ENCODE measurements around the gene GBP4. TPM values are rescaled to one million over a fixed set of nuclear protein-coding genes. Genes with fewer than 3 reads are reported as not detected.

The GBP4 gene
- total RNA-seq, 1 donor from 2014 or later: 8.8 TPM

GRCh38 chr1:89175601-89176256 lies 23.0 kb downstream of the GBP4 start, which contains the start of gene GBP7:
GBP7 (minus strand) TSS chr1:89176003; CDS start chr1:89171935, 4,068 bp downstream.
- DNase-seq: no peak
- intact Hi-C loops (cut with micrococcal nuclease): no loop called here
- ATAC-seq: no peak

GRCh38 chr1:89174491-89174890 lies 24.3 kb downstream of the GBP4 start:
- DNase-seq: no peak
- intact Hi-C loops (cut with micrococcal nuclease): no loop called here
- no peak for ATAC-seq

- ATAC-seq: no peak
- DNase-seq: no peak
- intact Hi-C loops (cut with micrococcal nuclease): no loop called here
Observed at GRCh38 chr1:89172468-89173143, 26.1 kb downstream of the GBP4 start.

GRCh38 chr1:89171067-89171438 lies 27.7 kb downstream of the GBP4 start:
- ATAC-seq: no peak
- intact Hi-C loops (cut with micrococcal nuclease): no loop called here
- no peak for DNase-seq

DNA sequence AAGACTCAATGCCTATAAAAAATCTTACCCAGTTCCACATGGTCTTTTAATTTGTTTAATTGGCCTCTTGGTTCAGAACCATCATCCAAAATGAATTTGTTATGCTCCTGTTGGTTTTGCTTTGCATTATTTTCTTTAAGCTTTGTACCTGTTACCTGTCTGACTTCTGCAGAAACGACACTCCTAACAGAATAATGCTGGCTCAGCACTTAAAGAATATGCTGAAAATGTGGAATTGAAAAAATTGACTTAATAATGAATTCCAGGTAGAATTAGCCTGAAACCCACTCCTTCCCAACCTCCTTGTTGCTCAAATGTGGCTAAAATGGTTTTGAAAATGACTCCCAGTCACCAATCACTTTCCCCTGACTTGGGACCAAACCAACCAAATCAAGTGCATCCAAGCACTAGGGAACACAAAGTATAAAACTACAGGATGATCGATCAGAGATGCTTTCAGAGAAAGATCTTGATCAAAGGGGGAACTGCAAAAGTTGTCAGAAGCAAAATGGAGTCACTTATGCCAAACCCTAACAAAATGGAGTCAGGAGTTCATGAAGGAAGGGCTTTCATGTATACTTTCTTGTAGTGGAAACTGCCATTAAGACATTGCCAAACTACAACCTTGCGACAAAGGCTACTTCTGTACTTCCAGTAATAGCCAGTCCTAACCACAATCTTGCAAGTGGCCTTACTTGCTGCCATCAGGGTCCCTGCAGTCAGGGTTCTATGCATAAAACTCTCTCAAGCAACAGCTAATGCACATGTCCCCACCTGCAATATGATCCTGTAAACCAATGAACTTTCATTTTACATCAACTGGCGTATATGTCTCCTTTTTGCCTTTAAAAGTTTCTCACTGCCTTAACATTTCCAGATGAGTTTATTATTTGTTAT lies 28.3 kb downstream of the GBP4 start:
- ATAC-seq (no peak), DNase-seq (no peak)
- intact Hi-C loops (cut with micrococcal nuclease): no loop called here

DNA sequence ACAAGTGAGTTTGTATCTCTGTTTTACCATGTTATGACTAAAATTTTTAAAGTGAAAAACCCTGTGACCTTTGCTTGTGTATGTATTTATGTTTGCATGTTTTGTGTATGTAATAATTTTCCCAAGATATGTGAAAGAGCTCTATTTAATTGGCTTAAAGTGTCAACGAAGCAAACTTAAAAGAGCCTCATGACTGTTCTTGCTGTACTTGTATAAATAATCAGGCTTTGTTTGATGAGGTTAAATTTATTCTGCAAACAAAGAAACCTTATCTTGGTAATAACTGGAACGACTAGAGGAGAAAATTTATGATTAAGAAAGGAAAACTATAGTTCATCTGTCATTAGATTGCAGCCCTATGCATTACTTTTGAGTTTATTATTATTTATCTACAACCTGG lies 29.6 kb downstream of the GBP4 start:
- ATAC-seq (no peak), DNase-seq (no peak)
- intact Hi-C loops (cut with micrococcal nuclease): no loop called here

DNA sequence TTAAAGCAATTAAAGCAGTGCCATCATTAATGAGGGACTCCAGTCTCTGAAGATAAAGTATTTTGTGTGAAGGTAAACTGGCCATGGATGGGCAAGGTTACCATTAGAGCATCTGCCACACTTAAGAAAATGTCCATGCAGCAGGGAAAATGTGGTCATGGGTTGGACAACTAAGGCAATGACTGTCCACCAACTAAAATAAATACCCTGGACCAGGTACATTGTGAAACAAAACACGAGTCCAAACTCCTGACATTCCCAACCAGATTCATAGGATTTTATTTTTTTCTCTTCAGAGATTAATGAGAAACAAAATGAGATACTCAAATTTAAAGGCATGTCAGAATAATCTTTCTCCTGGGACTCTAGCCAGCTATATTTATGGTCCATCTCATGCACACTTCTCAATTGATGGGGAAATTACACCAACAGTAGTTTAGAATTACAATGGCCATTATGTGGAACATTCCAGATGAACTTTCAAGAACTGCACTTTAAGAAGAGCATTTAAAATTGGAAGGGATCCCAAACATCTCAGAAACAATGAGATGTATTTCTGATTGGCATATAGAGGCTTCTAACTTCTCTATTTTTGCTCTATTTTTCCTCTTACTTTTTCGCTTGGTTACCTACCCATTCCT lies 31.0 kb downstream of the GBP4 start:
- no peak for ATAC-seq
- intact Hi-C loops (cut with micrococcal nuclease): no loop called here
- no peak for DNase-seq

GRCh38 chr1:89166705-89167104 lies 32.0 kb downstream of the GBP4 start:
- DNase-seq (no peak), ATAC-seq (no peak)
- intact Hi-C loops (cut with micrococcal nuclease): no loop called here

DNA sequence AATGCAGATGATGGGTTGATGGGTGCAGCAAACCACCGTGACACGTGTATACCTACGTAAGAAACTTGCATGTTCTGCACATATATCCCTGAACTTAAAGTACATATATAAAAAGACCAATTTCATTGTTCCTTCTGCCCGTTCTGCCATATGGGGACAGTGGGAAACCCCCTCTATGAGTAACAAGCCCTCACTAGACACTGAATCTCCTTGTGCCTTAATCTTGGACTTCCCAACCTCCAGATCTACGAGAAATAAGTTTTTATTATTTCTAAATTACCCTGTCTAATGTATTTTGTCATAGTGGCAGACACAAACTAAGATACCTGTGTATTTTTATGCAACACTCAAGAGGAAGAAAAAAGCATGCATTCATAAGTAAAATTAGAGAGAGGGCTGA lies 32.9 kb downstream of the GBP4 start:
- ATAC-seq: no peak
- DNase-seq: no peak
- intact Hi-C loops (cut with micrococcal nuclease): no loop called here

GRCh38 chr1:89151047-89151446 lies 47.7 kb downstream of the GBP4 start:
- intact Hi-C loops (cut with micrococcal nuclease): no loop called here
- ATAC-seq (no peak), DNase-seq (no peak)

DNA sequence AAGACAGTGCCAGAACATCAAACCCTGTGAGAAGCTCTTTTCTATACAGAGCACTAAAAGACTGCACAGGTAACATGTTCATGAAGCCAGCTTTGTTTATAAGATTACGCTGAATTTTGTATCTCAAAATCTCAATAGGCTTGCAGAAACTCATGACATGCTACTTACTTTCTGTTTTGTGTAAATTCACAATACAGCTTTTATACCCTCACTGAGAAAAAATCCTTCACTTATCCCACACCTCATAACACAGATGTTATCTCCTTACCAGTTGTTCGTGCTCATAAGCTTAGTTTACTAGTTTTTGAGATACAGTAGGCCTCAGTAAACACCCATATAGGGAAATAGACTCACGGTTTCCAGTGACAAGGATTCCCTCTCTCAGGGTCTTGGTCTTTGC lies 48.8 kb downstream of the GBP4 start:
- intact Hi-C loops (cut with micrococcal nuclease): no loop called here
- ATAC-seq (no peak), DNase-seq (no peak)

DNA sequence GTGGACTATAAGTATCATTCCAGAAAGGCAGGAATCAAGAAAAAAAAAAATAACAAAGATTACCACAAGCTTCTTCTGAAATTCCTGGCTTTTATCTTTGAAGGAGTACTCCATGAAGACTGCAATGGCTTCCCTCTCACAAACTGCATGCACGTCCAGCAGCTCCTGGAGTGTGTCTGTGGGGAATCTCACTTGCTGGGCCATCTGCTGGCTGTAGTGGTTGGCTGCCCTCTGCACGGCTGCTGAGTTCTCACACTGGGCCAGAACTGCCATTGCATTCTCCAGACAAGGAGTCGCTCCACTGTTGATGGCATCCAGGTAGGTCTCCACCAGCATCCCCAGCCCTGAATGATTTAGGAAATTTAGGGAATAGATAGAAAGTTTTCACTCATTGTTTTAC lies 49.5 kb downstream of the GBP4 start:
- ATAC-seq: peak; percentile 37
- DNase-seq: no peak
- intact Hi-C loops (cut with micrococcal nuclease): no loop called here

DNA sequence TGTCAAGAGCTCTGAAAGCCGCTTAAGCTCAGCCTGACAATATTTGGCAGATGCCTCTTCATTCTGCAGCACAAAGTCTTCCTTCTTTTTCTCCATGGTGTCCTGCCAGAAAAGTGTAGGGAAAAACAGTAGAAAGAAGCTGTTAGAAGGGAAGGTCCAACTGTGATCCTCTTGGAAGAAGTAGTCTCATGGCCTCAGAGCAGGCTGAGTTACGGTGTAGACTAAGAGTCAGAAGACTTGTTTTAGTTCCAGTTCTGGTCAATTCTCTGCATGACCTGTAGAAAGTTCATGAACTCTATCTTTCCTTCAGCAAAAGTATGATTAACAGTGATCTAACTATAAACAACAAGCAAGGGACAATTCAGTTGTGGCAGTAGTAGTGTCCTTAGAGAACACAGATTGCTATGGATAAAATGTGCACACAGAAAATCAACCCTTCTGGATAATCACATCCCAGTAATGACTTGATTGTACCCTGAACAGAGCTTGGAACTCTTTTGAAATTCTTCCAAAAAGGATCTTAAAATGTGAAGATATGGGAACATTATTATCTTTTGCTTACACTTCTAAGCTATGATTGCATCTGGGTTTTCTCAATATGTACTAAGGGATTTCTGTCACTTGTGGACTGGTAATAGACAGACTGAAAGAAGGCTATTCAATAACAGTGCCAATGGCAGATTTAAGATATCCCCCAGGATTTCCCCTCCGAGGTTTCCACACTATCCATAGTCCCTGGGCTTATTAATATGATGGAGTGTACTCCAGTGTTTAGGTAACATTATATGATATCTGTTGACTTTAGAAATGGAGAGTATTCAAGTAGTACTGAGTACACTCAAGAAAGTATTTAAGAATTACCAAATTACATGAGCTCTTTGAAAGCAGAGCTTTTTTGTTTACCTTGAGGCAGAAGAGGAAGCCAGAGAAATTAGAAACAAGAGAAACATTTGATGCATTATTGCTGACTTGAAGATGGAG lies 50.8 kb downstream of the GBP4 start:
- intact Hi-C loops (cut with micrococcal nuclease): loop anchor here (2.0 kb wide), 1 partner anchor 13 kb away; no protein-coding TSS in a partner anchor
- ATAC-seq (peak; percentile 32), DNase-seq (no peak)

GRCh38 chr1:89146721-89147120 lies 52.0 kb downstream of the GBP4 start:
- intact Hi-C loops (cut with micrococcal nuclease): loop anchor here (2.0 kb wide), 1 partner anchor 14 kb away; no protein-coding TSS in a partner anchor
- ATAC-seq (no peak), DNase-seq (no peak)

GRCh38 chr1:89143484-89143883 lies 55.3 kb downstream of the GBP4 start:
- DNase-seq: no peak
- no peak for ATAC-seq
- intact Hi-C loops (cut with micrococcal nuclease): no loop called here

GRCh38 chr1:89142160-89142559 lies 56.6 kb downstream of the GBP4 start:
- intact Hi-C loops (cut with micrococcal nuclease): no loop called here
- no peak for ATAC-seq

DNA sequence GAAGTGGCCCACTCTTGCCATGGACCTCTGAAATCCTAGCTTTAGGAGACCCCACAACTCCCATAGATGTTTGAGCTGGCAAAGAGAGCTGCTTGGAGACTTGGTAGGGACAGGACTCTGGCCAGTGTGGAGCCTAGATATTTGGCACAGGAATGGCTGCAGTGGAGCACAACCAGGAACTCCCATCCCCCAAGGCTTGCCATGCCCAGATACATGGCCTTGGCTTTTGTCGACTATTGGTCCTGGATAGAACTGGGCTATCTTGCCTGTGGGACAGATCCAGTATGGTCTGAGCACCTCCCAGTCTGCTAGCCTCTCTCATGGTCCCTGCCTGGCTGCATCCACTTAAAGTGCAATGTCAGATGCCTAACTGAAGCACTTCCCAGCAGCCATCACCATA lies 65.0 kb downstream of the GBP4 start:
- DNase-seq (no peak), ATAC-seq (no peak)
- intact Hi-C loops (cut with micrococcal nuclease): no loop called here

More at GRCh38 chr1:89142160-89142559, 56.6 kb downstream of the GBP4 start:
- no peak for DNase-seq
